H1 (cell line): ENCODE measurements around the gene CDR2. TPM values are rescaled to one million over a fixed set of nuclear protein-coding genes. Genes with fewer than 3 reads are reported as not detected.

Experiments used
- CTCF ChIA-PET: fragments of 300-600 bp; sonication (Branson Sonifier 250); formaldehyde crosslinking; loops from one replicate; lab custom pipeline; 2021; ENCODE audit not compliant: partially characterized antibody; lab: Charles Lee
- POLR2A ChIA-PET: fragments of 300-600 bp; sonication (Branson Sonifier 250); formaldehyde crosslinking; loops from one replicate; lab custom pipeline; 2021; ENCODE audit warnings: inconsistent platforms; ENCODE audit not compliant: partially characterized antibody; lab: Charles Lee
- DNase-seq, 2 experiments: peaks; one replicate each; pipeline versions ENCODE4 v3.0.0 to v3.0.0-alpha.2; 2010 to 2022; ENCODE audit warnings: low spot score in 2 of 2, low read depth in 1 of 2, mixed read lengths in 1 of 2
- FAIRE-seq: peaks from 2 replicates; lab custom pipeline; 2011; peaks lifted over from hg19 to GRCh38; lab: Jason Lieb, UNC
- H2AFZ ChIP-seq: 2 replicates; pipeline ENCODE4 v1.8.1; 2012; ENCODE audit warnings: low read length, inconsistent platforms
- H2AK5ac ChIP-seq: 2 replicates; pipeline ENCODE4 v1.6.1; 2013; ENCODE audit warnings: low read depth, low read length
- H2BK120ac ChIP-seq: replicated peaks from 2 replicates; pipeline ENCODE3; 2013; ENCODE audit warnings: low read depth, low read length, inconsistent platforms
- H2BK12ac ChIP-seq: 2 replicates; pipeline ENCODE4 v1.6.1; 2013; ENCODE audit warnings: low read depth, low read length
- H2BK15ac ChIP-seq: 2 replicates; pipeline ENCODE4 v1.6.1; 2013; ENCODE audit warnings: low read length
- H2BK20ac ChIP-seq: 2 replicates; pipeline ENCODE4 v1.6.1; 2013; ENCODE audit warnings: low read length
- H2BK5ac ChIP-seq: 2 replicates; pipeline ENCODE4 v1.6.1; 2013; ENCODE audit warnings: low read depth, low read length
- H3K14ac ChIP-seq: 2 replicates; pipeline ENCODE4 v1.6.1; 2013; ENCODE audit warnings: inconsistent platforms; ENCODE audit not compliant: insufficient read length
- H3K18ac ChIP-seq: 2 replicates; pipeline ENCODE4 v1.6.1; 2013; ENCODE audit warnings: low read length; ENCODE audit errors: extremely low read depth
- H3K23ac ChIP-seq: 2 replicates; pipeline ENCODE4 v1.6.1; 2013; ENCODE audit warnings: inconsistent platforms; ENCODE audit not compliant: insufficient read length
- H3K23me2 ChIP-seq: 2 replicates; pipeline ENCODE4 v1.6.1; 2013; ENCODE audit warnings: low read depth, low read length
- H3K27ac ChIP-seq: 2 replicates; pipeline ENCODE4 v1.6.1; 2011; ENCODE audit warnings: low read depth, low read length, inconsistent platforms
- H3K27me3 ChIP-seq, 4 experiments: replicated peaks in 1 of 4; 1 replicate in 1 of 4; 2 replicates in 3 of 4; pipeline versions ENCODE4 v1.6.1 to v1.8.1; 2011 to 2013; ENCODE audit warnings: low read length in 3 of 4, mild to moderate bottlenecking in 3 of 4, inconsistent platforms in 2 of 4, mixed read lengths in 2 of 4, moderate library complexity in 1 of 4; ENCODE audit not compliant: control insufficient read depth in 3 of 4, insufficient read depth in 3 of 4; ENCODE audit errors: extremely low read depth in 1 of 4
- H3K36me3 ChIP-seq, 4 experiments: 2 replicates each; pipeline versions ENCODE4 v1.6.1 to v1.8.1; 2011 to 2013; ENCODE audit warnings: mild to moderate bottlenecking in 4 of 4, low read length in 3 of 4, moderate library complexity in 2 of 4, control low read depth in 1 of 4, inconsistent platforms in 1 of 4; ENCODE audit not compliant: insufficient read depth in 4 of 4, control insufficient read depth in 2 of 4
- H3K4ac ChIP-seq: replicated peaks from 2 replicates; pipeline ENCODE3; 2013; ENCODE audit warnings: low read length, low read depth, mixed read lengths, inconsistent platforms; ENCODE audit not compliant: insufficient read length
- H3K4me1 ChIP-seq, 4 experiments: replicated peaks in 1 of 4; 1 replicate in 1 of 4; 2 replicates in 3 of 4; pipeline versions ENCODE4 v1.6.1 to v1.8.1; 2011 to 2013; ENCODE audit warnings: low read length in 3 of 4, inconsistent platforms in 2 of 4, mixed read lengths in 1 of 4; ENCODE audit not compliant: insufficient read depth in 4 of 4, control insufficient read depth in 3 of 4
- H3K4me2 ChIP-seq, 2 experiments: 2 replicates each; pipeline versions ENCODE4 v1.6.1 to v1.8.1; 2011 to 2013; ENCODE audit warnings: low read depth in 2 of 2, low read length in 2 of 2, control low read depth in 1 of 2, inconsistent platforms in 1 of 2, mild to moderate bottlenecking in 1 of 2; ENCODE audit not compliant: insufficient read depth in 1 of 2
- H3K4me3 ChIP-seq, 4 experiments: fragments of 200-600, 300-600 bp in 1 of 4; sonication (generic), shearing (Covaris generic), sonication (Bioruptor Twin) in 1 of 4; 2 replicates each; pipeline versions ENCODE4 v1.5.1 to v1.8.1; 2011 to 2016; ENCODE audit warnings: low read length in 4 of 4, low read depth in 3 of 4, control low read depth in 2 of 4, inconsistent platforms in 2 of 4, mild to moderate bottlenecking in 2 of 4, mixed read lengths in 1 of 4, moderate library complexity in 1 of 4; ENCODE audit not compliant: insufficient read depth in 2 of 4; ENCODE audit errors: extremely low read depth in 1 of 4
- H3K56ac ChIP-seq: replicated peaks from 2 replicates; pipeline ENCODE3; 2013; ENCODE audit warnings: low read depth, mild to moderate bottlenecking, mixed read lengths, low read length, inconsistent platforms; ENCODE audit not compliant: insufficient read length
- H3K79me1 ChIP-seq: 2 replicates; pipeline ENCODE4 v1.6.1; 2013; ENCODE audit warnings: low read depth, low read length, control low read depth
- H3K79me2 ChIP-seq, 2 experiments: 2 replicates each; pipeline versions ENCODE4 v1.6.1 to v1.8.1; 2012 to 2013; ENCODE audit warnings: low read length in 2 of 2, mild to moderate bottlenecking in 2 of 2, inconsistent platforms in 1 of 2; ENCODE audit not compliant: insufficient read depth in 2 of 2, control insufficient read depth in 1 of 2
- H3K9ac ChIP-seq, 4 experiments: replicated peaks in 1 of 4; 1 replicate in 1 of 4; 2 replicates in 3 of 4; pipeline versions ENCODE4 v1.6.1 to v1.8.1; 2011 to 2013; ENCODE audit warnings: low read depth in 3 of 4, low read length in 3 of 4, control low read depth in 2 of 4, mild to moderate bottlenecking in 2 of 4, moderate library complexity in 2 of 4, inconsistent platforms in 1 of 4; ENCODE audit errors: extremely low read depth in 1 of 4
- H3K9me3 ChIP-seq, 2 experiments: 2 replicates each; pipeline versions ENCODE4 v1.6.1 to v1.8.1; 2012 to 2013; ENCODE audit warnings: mild to moderate bottlenecking in 2 of 2, moderate library complexity in 2 of 2, control low read depth in 1 of 2, inconsistent platforms in 1 of 2, low read depth in 1 of 2, low read length in 1 of 2, mixed read lengths in 1 of 2; ENCODE audit not compliant: insufficient read depth in 2 of 2
- H4K20me1 ChIP-seq, 2 experiments: replicated peaks in 1 of 2; 2 replicates each; pipeline versions ENCODE3 to v1.8.1; 2011 to 2013; ENCODE audit warnings: inconsistent platforms in 2 of 2, low read length in 2 of 2, mild to moderate bottlenecking in 1 of 2; ENCODE audit not compliant: insufficient read depth in 2 of 2, control insufficient read depth in 1 of 2
- H4K5ac ChIP-seq: 2 replicates; pipeline ENCODE4 v1.6.1; 2013; ENCODE audit warnings: low read length, low read depth, mixed read lengths, inconsistent platforms; ENCODE audit not compliant: insufficient read length
- H4K8ac ChIP-seq: 2 replicates; pipeline ENCODE4 v1.8.0; 2013; ENCODE audit warnings: mild to moderate bottlenecking, moderate library complexity, low read length, inconsistent platforms; ENCODE audit not compliant: insufficient read depth; ENCODE audit errors: extremely low read depth
- H4K91ac ChIP-seq: replicated peaks from 2 replicates; pipeline ENCODE3; 2013; ENCODE audit warnings: low read length, mixed read lengths, inconsistent platforms; ENCODE audit not compliant: insufficient read length
- ASH2L ChIP-seq: fragments of 200-600, 300-600 bp; sonication (generic); IDR thresholded peaks from one replicate; pipeline ENCODE4 v1.7.1; 2017; ENCODE audit warnings: low read length
- CBX8 ChIP-seq: fragments of 300-800, 300-1000 bp; sonication (generic); IDR thresholded peaks from 2 replicates; pipeline ENCODE4 v1.7.1; 2016; ENCODE audit warnings: low read depth, low read length, borderline replicate concordance
- EZH2 ChIP-seq: fragments of 200-600 bp; sonication (generic); IDR thresholded peaks from 2 replicates; pipeline ENCODE4 v1.7.1; 2012; ENCODE audit warnings: low read depth, mild to moderate bottlenecking, moderate library complexity, low read length, inconsistent platforms; ENCODE audit not compliant: severe bottlenecking
- HDAC6 ChIP-seq: IDR thresholded peaks from one replicate; pipeline ENCODE4 v1.7.1; 2012; ENCODE audit warnings: low read depth, mild to moderate bottlenecking, inconsistent platforms, low read length, moderate library complexity
- JUND ChIP-seq: IDR thresholded peaks from 2 replicates; pipeline ENCODE4 v1.6.1; 2011; ENCODE audit warnings: mild to moderate bottlenecking, improper control_type of control experiment, low read length
- KDM4A ChIP-seq: IDR thresholded peaks from one replicate; pipeline ENCODE4 v1.7.1; 2012; ENCODE audit warnings: low read depth, mild to moderate bottlenecking, moderate library complexity, low read length, inconsistent platforms; ENCODE audit not compliant: severe bottlenecking
- POLR2A ChIP-seq, 2 experiments: IDR thresholded peaks; 1 replicate in 1 of 2; 2 replicates in 1 of 2; pipeline ENCODE4 v1.6.1; 2011; ENCODE audit warnings: low read depth in 2 of 2, low read length in 2 of 2, mild to moderate bottlenecking in 2 of 2; ENCODE audit errors: control extremely low read depth in 1 of 2
- SIX5 ChIP-seq: IDR thresholded peaks from 2 replicates; pipeline ENCODE4 v1.6.1; 2011; ENCODE audit warnings: mild to moderate bottlenecking, low read depth, low read length
- SP4 ChIP-seq: IDR thresholded peaks from 2 replicates; pipeline ENCODE4 v1.6.1; 2012; ENCODE audit warnings: low read length, inconsistent platforms
- ZNF274 ChIP-seq: IDR thresholded peaks from 2 replicates; pipeline ENCODE4 v1.7.0; 2012; ENCODE audit warnings: low read length, borderline replicate concordance; ENCODE audit errors: extremely low read depth
- WGBS, 2 experiments: shearing (Covaris generic) in 1 of 2; methylation state at CpG; one replicate each; pipeline versions ENCODE4 v1.1.6 to v1.1.7; 2013 to 2015; ENCODE audit warnings: low lambda C conversion rate in 2 of 2, mixed read lengths in 2 of 2, inconsistent platforms in 1 of 2, low coverage in 1 of 2, missing lambda C conversion rate in 1 of 2; ENCODE audit not compliant: insufficient replicate concordance in 2 of 2, insufficient coverage in 1 of 2, insufficient read length in 1 of 2; ENCODE audit errors: extremely low coverage in 1 of 2, missing lambda C conversion rate in 1 of 2; 5-methylcytosine and 5-hydroxymethylcytosine counted together
- polyA plus RNA-seq, 7 experiments: library from polyadenylated mRNA; depleted of rRNA in 3 of 7; stranded (reverse) in 5 of 7; unstranded in 2 of 7; fragments of >200 nt in 5 of 7; fragments of 200-250 nt in 2 of 7; gene quantifications; 1 replicate in 5 of 7; 2 replicates in 1 of 7; 4 replicates in 1 of 7; pipeline versions ENCODE4 v1.2.1 to v1.2.3, GENCODE V29; 2011 to 2013; ENCODE audit warnings: missing spikeins in 2 of 7, mixed read lengths in 2 of 7
- total RNA-seq: library from RNA; stranded (reverse); fragmentation: NEBNext Ultra II Directional; extraction: Animal tissue kit (Norgen Biotek cat#: 25700); gene quantifications from 2 replicates; pipeline ENCODE4 v1.2.1, GENCODE V29; 2021
- TF ChIP-seq, protein P1 (sequence below): IDR thresholded peaks from 2 replicates; pipeline ENCODE4 v1.6.1; 2012; ENCODE audit warnings: low read length, inconsistent platforms
- TF ChIP-seq, protein P2 (sequence below): IDR thresholded peaks from 2 replicates; pipeline ENCODE4 v1.6.1; 2012; ENCODE audit warnings: inconsistent platforms

The CDR2 gene
- total and polyA plus RNA-seq, 2 of the 8 experiments (the other 6 are each of a cell fraction or from before 2014, with no cell fraction given): 16.3 to 34.9 TPM

DNA sequence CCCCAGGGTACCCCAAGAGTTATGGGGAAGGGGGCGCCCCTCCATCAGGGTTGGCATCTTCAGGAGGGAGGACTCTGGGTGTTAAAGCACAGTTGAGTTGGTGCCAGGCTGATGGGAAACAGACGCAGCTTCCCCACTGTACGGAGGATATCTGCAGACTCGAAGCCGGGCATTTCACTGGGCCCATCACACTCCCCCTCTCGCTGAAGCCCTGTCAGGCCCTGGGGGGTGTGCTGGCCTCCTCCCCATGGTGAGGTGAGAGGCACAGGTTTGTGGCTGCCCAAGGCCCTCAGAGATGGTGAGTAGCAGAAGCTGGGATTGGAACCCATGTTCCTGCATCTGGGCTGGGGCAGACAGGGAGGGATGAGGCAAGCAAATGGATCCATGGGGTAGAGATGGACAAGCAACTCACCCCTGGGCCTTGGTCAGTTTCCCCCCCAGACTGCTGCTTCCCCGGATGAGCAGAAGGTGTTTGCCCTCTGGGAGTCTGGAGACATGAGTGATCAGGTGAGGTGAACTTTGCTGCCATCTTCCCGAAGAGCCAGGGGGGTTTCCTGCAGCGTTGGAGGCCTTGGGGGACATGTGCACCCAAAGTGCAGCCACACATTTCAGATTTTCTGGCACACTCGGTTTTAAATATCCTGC, 46.2 kb downstream of the CDR2 start:
- no peaks in the 10 kb centered on the region for H3K9me3 ChIP-seq
- peaks cover 3% of the 10 kb centered on the region; the same call in 1 of the 2 replicates for H3K79me1 ChIP-seq
- no peak overlapping the region for H2BK15ac ChIP-seq
- no peak overlapping the region for H2BK120ac ChIP-seq
- no peak overlapping the region for H3K18ac ChIP-seq
- H3K4me3 ChIP-seq: no peak overlapping the region
- H3K36me3 ChIP-seq: peaks cover 14 to 66% (median 51%) of the 10 kb centered on the region in 4 experiments
- no peak overlapping the region for H2BK5ac ChIP-seq
- no peak overlapping the region for H3K9ac ChIP-seq
- H3K56ac ChIP-seq: no peak overlapping the region
- no peak overlapping the region for H3K14ac ChIP-seq
- ChIA-PET CTCF (interaction anchor here (0.8 to 1.3 kb wide), 2 partner anchors 8 to 10 kb away, joined by 3 to 5 read pairs; no protein-coding TSS in a partner anchor), POLR2A (interaction anchor here (0.9 kb wide), 2 partner anchors 9 to 10 kb away, joined by 3 read pairs; no protein-coding TSS in a partner anchor)
- H3K27me3 ChIP-seq: no peaks in the 10 kb centered on the region
- H3K23ac ChIP-seq: no peak overlapping the region
- H3K4ac ChIP-seq: no peak overlapping the region
- H3K23me2 ChIP-seq: no peaks in the 10 kb centered on the region
- H3K4me1 ChIP-seq: no peaks in the 10 kb centered on the region
- DNase-seq (no peak), FAIRE-seq (no peak)
- no peak overlapping the region for H2AK5ac ChIP-seq
- no peak overlapping the region for H4K8ac ChIP-seq
- no peak overlapping the region for H4K91ac ChIP-seq
- H2AFZ ChIP-seq: no peak overlapping the region
- no peak overlapping the region for H3K4me2 ChIP-seq
- H2BK12ac ChIP-seq: no peak overlapping the region
- no peak overlapping the region for H3K27ac ChIP-seq
- H4K20me1 ChIP-seq: peaks cover 3 to 12% of the 10 kb centered on the region in 2 experiments
- 93% methylated on average over 9 of the region's 10 CpGs; no CpG with 5 or more reads in 1 of the 2 experiments for WGBS, 2 experiments
- no peak overlapping the region for H4K5ac ChIP-seq
- no peaks in the 10 kb centered on the region for H3K79me2 ChIP-seq
- no peak overlapping the region for H2BK20ac ChIP-seq
- TF ChIP-seq ZNF274: no peak
- no peak for TF ChIP-seq JUND
- TF ChIP-seq, protein P1, sequence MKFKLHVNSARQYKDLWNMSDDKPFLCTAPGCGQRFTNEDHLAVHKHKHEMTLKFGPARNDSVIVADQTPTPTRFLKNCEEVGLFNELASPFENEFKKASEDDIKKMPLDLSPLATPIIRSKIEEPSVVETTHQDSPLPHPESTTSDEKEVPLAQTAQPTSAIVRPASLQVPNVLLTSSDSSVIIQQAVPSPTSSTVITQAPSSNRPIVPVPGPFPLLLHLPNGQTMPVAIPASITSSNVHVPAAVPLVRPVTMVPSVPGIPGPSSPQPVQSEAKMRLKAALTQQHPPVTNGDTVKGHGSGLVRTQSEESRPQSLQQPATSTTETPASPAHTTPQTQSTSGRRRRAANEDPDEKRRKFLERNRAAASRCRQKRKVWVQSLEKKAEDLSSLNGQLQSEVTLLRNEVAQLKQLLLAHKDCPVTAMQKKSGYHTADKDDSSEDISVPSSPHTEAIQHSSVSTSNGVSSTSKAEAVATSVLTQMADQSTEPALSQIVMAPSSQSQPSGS: no peak
- no peak for TF ChIP-seq HDAC6
- no peak for TF ChIP-seq CBX8
- no peak for TF ChIP-seq KDM4A
- TF ChIP-seq POLR2A (IDR thresholded peaks at IDR 0.05; ENCODE audit: control extremely low read depth in 1 of 2, low read depth in 2 of 2, low read length in 2 of 2): no peak
- no peak for TF ChIP-seq ASH2L
- TF ChIP-seq EZH2: no peak
- TF ChIP-seq, protein P2, sequence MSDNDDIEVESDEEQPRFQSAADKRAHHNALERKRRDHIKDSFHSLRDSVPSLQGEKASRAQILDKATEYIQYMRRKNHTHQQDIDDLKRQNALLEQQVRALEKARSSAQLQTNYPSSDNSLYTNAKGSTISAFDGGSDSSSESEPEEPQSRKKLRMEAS: no peak
- TF ChIP-seq SIX5: no peak
- no peak for TF ChIP-seq SP4
